BLaER1 (cell line): ENCODE results near the gene MYH14.
"Not testable (repeated sequence)": the region's sequence is repeated elsewhere in the genome, so short reads cannot be mapped to it uniquely, and the experiment has no call there.

Source experiments
- H3K27ac ChIP-seq: shearing (Covaris generic); formaldehyde crosslinking; 2 replicates; pipeline ENCODE4 v1.8.1; 2022
- H3K27me3 ChIP-seq: shearing (Covaris generic); formaldehyde crosslinking; 2 replicates; pipeline ENCODE4 v1.8.1; 2022
- H3K36me3 ChIP-seq: shearing (Covaris generic); formaldehyde crosslinking; 2 replicates; pipeline ENCODE4 v1.8.1; 2022
- H3K4me1 ChIP-seq: shearing (Covaris generic); formaldehyde crosslinking; 2 replicates; pipeline ENCODE4 v1.8.1; 2022
- H3K4me2 ChIP-seq: shearing (Covaris generic); formaldehyde crosslinking; 2 replicates; pipeline ENCODE4 v1.8.1; 2022
- H3K4me3 ChIP-seq: shearing (Covaris generic); formaldehyde crosslinking; 2 replicates; pipeline ENCODE4 v1.8.1; 2022
- H3K9ac ChIP-seq: shearing (Covaris generic); formaldehyde crosslinking; 2 replicates; pipeline ENCODE4 v1.8.1; 2022
- H3K9me3 ChIP-seq: shearing (Covaris generic); formaldehyde crosslinking; 2 replicates; pipeline ENCODE4 v1.8.1; 2022
- H4K20me1 ChIP-seq: shearing (Covaris generic); formaldehyde crosslinking; 2 replicates; pipeline ENCODE4 v1.8.1; 2022
- Cebpa-rat ChIP-seq: shearing (Covaris generic); IDR thresholded peaks from 2 replicates; pipeline ENCODE4 v1.8.1; 2022

MYH14 gene

GRCh38 chr19:50333737-50334617, 130.6 kb downstream of the MYH14 start:
- H3K9ac ChIP-seq: no peak overlapping the region
- H3K36me3 ChIP-seq: no peaks in the 10 kb centered on the region
- peaks cover 22% of the 10 kb centered on the region for H3K4me1 ChIP-seq
- H3K27ac ChIP-seq: no peak overlapping the region
- H3K9me3 ChIP-seq: peaks cover 16% of the 10 kb centered on the region; the same call in 1 of the 2 replicates
- no peak overlapping the region for H3K4me3 ChIP-seq
- no peaks in the 10 kb centered on the region for H4K20me1 ChIP-seq
- no peak overlapping the region for H3K4me2 ChIP-seq
- TF ChIP-seq Cebpa-rat: no peak
- peaks cover 26% of the 10 kb centered on the region; the same call in 1 of the 2 replicates for H3K27me3 ChIP-seq

DNA sequence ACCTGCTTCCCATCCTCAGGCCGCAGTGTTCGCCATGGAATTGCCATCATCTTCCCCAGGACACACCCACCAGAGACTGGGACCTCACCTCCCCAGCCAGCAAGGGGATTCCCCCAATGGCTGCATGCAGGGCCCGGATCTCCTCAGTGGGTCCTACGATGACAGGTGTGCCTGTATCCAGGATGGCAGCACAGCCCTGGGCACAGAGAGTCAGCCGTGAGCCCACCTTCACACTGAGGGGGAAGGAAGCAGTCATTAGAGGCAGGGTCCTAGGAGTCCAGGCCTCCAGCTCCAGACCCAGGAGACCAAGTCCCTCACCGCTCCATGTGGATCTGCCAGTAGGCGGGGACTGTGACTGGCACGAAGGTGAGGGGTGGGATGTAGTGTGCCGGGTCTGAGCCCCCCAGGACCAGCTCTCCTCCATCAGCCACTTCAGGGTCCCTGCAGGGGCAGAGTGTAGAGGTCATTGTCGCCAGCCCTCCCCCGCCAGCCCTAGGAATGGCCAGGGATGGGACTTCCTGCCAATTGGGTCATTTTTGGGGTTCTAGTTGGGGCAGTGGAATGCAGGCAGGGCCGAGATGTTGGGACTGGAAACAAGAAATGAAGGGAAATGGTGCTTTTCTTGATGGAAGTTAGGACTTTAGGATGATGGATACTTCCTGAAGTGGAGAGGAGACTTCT, 131.5 kb downstream of the MYH14 start:
- no peak overlapping the region for H3K9ac ChIP-seq
- H3K9me3 ChIP-seq: peaks cover 11% of the 10 kb centered on the region
- H3K27me3 ChIP-seq: peaks cover 26% of the 10 kb centered on the region; the same call in 1 of the 2 replicates
- no peak overlapping the region for H3K4me3 ChIP-seq
- no peaks in the 10 kb centered on the region for H3K36me3 ChIP-seq
- TF ChIP-seq Cebpa-rat: no peak
- H4K20me1 ChIP-seq: no peaks in the 10 kb centered on the region
- no peak overlapping the region for H3K27ac ChIP-seq
- H3K4me2 ChIP-seq: no peak overlapping the region
- H3K4me1 ChIP-seq: peaks cover 21% of the 10 kb centered on the region

GRCh38 chr19:50337031-50337430, 133.6 kb downstream of the MYH14 start:
- not testable (repeated sequence) for H3K27ac ChIP-seq, H3K4me3 ChIP-seq, H3K4me2 ChIP-seq, H4K20me1 ChIP-seq, H3K4me1 ChIP-seq, H3K9ac ChIP-seq, H3K36me3 ChIP-seq
- Histone ChIP-seq H3K9me3 (peaks cover 31% of the 10 kb centered on the region), H3K27me3 (peaks cover 22% of the 10 kb centered on the region; the same call in 1 of the 2 replicates)

DNA sequence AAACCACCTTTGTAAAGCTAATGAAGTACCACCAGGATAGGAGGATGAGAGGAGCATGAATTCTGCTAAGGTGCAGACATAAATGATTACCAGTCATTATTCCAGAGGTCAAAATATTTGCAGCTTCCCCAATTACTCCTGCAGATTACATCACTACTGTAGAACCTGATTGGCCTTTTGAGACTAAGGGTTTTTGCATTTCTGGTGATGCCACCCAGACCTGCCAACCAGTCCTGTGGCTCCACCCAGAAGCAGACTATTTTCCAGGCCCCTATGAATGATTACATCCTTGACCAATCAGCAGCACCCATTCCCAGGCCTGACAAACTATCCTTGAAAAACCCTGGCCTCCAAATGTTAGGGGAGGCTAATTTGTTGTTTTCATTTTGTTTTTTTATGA, 136.9 kb downstream of the MYH14 start:
- H3K4me1 ChIP-seq: peaks cover 8% of the 10 kb centered on the region; the same call in 1 of the 2 replicates
- peaks cover 51% of the 10 kb centered on the region for H3K9me3 ChIP-seq
- H3K9ac ChIP-seq: no peak overlapping the region
- no peak for TF ChIP-seq Cebpa-rat
- no peaks in the 10 kb centered on the region for H3K36me3 ChIP-seq
- no peaks in the 10 kb centered on the region for H4K20me1 ChIP-seq
- no peak overlapping the region for H3K4me3 ChIP-seq
- no peak overlapping the region for H3K4me2 ChIP-seq
- no peaks in the 10 kb centered on the region for H3K27me3 ChIP-seq
- H3K27ac ChIP-seq: no peak overlapping the region

DNA sequence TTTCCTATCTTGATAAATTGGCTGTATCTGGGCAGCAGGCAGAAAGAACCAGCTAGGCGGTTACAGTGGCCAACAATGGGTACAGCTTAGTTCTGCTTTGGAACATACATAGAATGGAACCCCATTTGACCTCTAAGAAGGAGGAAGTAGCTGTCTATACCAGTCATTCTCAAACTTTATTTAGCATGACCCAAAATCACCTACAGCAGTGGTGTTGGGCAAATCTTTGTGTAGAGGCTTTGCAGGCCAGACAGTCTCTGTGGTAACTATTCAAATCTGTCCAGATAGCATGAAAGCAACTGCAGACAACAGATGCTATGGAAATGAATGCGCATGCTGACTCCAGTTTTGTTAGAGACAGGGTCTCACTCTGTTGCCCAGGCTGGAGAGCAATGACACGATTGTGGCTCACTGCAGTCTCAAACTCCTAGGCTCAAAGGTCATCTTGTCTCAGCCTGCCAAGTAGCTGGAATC, 137.7 kb downstream of the MYH14 start:
- no peak overlapping the region for H3K4me3 ChIP-seq
- no peak overlapping the region for H3K9ac ChIP-seq
- H3K9me3 ChIP-seq: peaks cover 58% of the 10 kb centered on the region
- H3K27ac ChIP-seq: no peak overlapping the region
- no peaks in the 10 kb centered on the region for H3K36me3 ChIP-seq
- H3K27me3 ChIP-seq: no peaks in the 10 kb centered on the region
- TF ChIP-seq Cebpa-rat: no peak
- no peaks in the 10 kb centered on the region for H4K20me1 ChIP-seq
- no peak overlapping the region for H3K4me2 ChIP-seq
- H3K4me1 ChIP-seq: peaks cover 8% of the 10 kb centered on the region; the same call in 1 of the 2 replicates

DNA sequence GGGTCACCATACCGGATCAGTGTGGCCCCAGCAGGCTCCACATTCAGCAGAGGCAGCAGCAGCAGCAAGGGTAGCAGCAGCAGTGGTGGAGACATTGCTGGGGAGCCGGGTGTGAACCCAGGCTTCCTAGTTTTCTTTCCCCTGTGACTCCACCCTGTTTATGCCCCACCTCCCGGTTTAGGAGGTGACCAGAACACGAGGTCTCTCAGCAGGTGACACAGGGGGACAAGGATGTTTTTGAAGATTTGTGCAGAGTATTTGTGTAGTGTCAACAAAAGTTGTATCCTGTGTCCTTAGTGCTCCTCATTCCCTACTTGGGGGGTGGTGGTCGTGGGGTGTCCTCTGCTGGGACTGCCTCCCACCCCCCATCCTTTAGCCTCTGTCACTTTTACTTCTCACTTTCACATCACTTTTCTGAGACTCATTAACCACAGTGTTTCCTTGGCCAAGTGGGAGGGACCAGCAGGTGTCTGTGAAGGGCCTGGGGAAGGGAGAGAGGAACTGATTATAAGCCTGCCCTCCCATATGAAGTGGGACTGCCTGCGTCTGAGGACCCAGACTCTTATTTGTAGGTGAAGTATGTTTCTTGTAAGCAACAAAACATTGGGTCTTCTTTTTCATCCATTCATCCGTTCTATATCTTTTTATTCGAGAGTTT, 141.4 kb downstream of the MYH14 start:
- H3K27ac ChIP-seq: no peak overlapping the region
- peak overlapping the region; percentile 1; the same call in 1 of the 2 replicates for H3K4me3 ChIP-seq
- H3K9ac ChIP-seq: no peak overlapping the region
- no peaks in the 10 kb centered on the region for H3K36me3 ChIP-seq
- TF ChIP-seq Cebpa-rat: no peak
- H3K4me2 ChIP-seq: peak overlapping the region; percentile 11; the same call in 1 of the 2 replicates
- peaks cover 56% of the 10 kb centered on the region for H3K9me3 ChIP-seq
- no peaks in the 10 kb centered on the region for H3K27me3 ChIP-seq
- H4K20me1 ChIP-seq: no peaks in the 10 kb centered on the region
- peaks cover 38% of the 10 kb centered on the region for H3K4me1 ChIP-seq

DNA sequence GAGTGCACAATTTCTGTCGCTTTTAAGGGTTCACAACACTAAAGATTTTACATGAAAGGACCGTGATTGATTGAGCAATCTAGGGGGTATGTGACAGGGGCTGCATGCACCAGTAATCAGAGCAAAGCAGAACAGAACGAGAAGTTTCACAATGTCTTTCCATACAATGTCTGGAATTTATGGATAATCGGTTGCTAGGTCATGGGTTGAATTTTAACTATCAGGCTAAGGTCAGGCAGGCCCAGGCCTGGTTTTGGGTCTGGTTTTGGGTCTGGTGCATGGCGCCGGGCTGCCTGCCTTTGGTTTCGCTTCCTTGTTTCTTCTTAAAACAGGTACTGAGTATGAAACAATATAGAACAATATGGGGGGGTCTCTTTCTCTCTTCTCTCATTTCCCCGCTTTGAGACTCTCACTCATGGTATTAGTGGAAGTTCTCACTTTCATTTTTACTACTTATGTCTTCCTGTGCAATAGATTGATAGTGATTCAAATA, 143.7 kb downstream of the MYH14 start:
- peaks cover 34% of the 10 kb centered on the region for H3K9me3 ChIP-seq
- H3K27me3 ChIP-seq, H3K4me3 ChIP-seq, H3K27ac ChIP-seq, H3K9ac ChIP-seq, H3K36me3 ChIP-seq, H4K20me1 ChIP-seq: not testable (repeated sequence)
- TF ChIP-seq Cebpa-rat: peak; percentile 64; the same call in 1 of the 2 replicates
- H3K4me2 ChIP-seq: peak overlapping the region; percentile 29; the same call in 1 of the 2 replicates
- H3K4me1 ChIP-seq: peaks cover 48% of the 10 kb centered on the region

GRCh38 chr19:50349277-50350057, 146.0 kb downstream of the MYH14 start:
- Histone ChIP-seq H3K4me3 (no peak overlapping the region), H3K27me3 (no peaks in the 10 kb centered on the region), H3K9ac (no peak overlapping the region), H3K27ac (no peak overlapping the region), H4K20me1 (no peaks in the 10 kb centered on the region), H3K36me3 (no peaks in the 10 kb centered on the region), H3K9me3 (peaks cover 15% of the 10 kb centered on the region), H3K4me2 (peak overlapping the region; percentile 54), H3K4me1 (peaks cover 46% of the 10 kb centered on the region)
- TF ChIP-seq Cebpa-rat: no peak

- H3K9me3 ChIP-seq: no peaks in the 10 kb centered on the region
- H3K4me2 ChIP-seq: no peak overlapping the region
- no peaks in the 10 kb centered on the region for H3K27me3 ChIP-seq
- no peak for TF ChIP-seq Cebpa-rat
- H3K9ac ChIP-seq: no peak overlapping the region
- no peaks in the 10 kb centered on the region for H3K36me3 ChIP-seq
- no peak overlapping the region for H3K4me3 ChIP-seq
- H3K27ac ChIP-seq: no peak overlapping the region
- no peaks in the 10 kb centered on the region for H4K20me1 ChIP-seq
- H3K4me1 ChIP-seq: peaks cover 40% of the 10 kb centered on the region
These were observed 148.8 kb downstream of the MYH14 start for GRCh38 chr19:50352242-50352641.

DNA sequence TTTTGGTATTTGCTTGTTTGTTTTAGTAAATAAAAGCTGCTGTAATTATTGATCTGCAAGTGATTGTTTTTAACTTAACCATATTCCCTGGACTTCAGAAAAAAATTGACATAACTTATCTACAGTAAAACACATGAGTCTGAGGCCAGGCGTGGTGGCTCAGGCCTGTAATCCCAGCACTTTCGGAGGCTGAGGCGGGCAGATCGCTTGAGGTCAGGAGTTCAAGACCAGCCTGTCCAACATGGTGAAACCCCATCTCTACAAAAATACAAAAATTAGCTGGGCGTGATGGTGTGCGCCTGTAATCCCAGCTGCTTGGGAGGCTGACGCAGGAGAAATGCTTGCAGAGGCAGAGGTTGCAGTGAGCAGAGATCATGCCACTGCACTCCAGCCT, 150.1 kb downstream of the MYH14 start:
- not testable (repeated sequence) for H3K9ac ChIP-seq, H3K36me3 ChIP-seq, H3K9me3 ChIP-seq, H3K27ac ChIP-seq, H3K4me3 ChIP-seq, H4K20me1 ChIP-seq, H3K4me2 ChIP-seq, H3K27me3 ChIP-seq
- peaks cover 38% of the 10 kb centered on the region for H3K4me1 ChIP-seq
